Panc1 (cell line): Measurements from ENCODE around the gene ITGA11.

Experiments used
- TF ChIP-seq, protein P1 (sequence below): fragments of 450-650 bp; IDR thresholded peaks from 2 replicates; pipeline ENCODE4 v1.5.1; 2017; ENCODE audit warnings: mild to moderate bottlenecking
- TF ChIP-seq, protein P2 (sequence below), 2 experiments: IDR thresholded peaks; 2 replicates each; pipeline ENCODE4 v1.6.1; 2011 to 2012; ENCODE audit warnings: low read depth in 2 of 2, control low read depth in 1 of 2, low read length in 1 of 2, mild to moderate bottlenecking in 1 of 2, moderate library complexity in 1 of 2; ENCODE audit not compliant: insufficient read depth in 1 of 2

DNA sequence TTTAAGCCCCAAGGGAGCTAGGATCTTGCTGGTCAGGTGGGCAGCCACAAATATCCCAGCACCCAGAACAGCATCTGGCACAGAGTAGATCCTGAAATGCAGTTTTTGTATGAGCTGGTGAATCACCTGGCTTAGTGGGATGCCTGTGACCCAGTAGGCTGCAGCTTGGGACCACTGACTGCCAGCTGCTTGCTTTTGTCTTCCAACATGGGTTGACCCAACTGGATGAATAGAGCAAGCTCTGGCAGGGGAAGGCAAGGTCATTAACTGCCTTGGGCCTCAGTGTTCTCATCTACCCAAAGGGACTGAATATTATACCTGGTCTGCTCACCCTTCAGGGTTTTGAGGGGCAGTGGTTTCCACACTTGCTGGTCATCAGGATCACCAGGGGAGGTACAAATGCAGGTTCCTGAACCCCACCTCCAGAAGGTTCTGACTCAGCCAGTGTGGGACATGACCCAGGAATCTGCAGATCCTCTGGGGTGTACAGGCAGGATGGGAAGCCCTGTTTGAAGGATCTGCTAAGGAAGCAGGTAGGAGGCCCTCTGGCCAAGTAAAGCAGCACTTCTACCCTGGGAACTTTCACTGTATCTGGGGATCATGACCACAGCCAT lies 55.4 kb downstream of the ITGA11 start:
- TF ChIP-seq, protein P1, sequence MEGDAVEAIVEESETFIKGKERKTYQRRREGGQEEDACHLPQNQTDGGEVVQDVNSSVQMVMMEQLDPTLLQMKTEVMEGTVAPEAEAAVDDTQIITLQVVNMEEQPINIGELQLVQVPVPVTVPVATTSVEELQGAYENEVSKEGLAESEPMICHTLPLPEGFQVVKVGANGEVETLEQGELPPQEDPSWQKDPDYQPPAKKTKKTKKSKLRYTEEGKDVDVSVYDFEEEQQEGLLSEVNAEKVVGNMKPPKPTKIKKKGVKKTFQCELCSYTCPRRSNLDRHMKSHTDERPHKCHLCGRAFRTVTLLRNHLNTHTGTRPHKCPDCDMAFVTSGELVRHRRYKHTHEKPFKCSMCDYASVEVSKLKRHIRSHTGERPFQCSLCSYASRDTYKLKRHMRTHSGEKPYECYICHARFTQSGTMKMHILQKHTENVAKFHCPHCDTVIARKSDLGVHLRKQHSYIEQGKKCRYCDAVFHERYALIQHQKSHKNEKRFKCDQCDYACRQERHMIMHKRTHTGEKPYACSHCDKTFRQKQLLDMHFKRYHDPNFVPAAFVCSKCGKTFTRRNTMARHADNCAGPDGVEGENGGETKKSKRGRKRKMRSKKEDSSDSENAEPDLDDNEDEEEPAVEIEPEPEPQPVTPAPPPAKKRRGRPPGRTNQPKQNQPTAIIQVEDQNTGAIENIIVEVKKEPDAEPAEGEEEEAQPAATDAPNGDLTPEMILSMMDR, result no peak
- TF ChIP-seq, protein P2, sequence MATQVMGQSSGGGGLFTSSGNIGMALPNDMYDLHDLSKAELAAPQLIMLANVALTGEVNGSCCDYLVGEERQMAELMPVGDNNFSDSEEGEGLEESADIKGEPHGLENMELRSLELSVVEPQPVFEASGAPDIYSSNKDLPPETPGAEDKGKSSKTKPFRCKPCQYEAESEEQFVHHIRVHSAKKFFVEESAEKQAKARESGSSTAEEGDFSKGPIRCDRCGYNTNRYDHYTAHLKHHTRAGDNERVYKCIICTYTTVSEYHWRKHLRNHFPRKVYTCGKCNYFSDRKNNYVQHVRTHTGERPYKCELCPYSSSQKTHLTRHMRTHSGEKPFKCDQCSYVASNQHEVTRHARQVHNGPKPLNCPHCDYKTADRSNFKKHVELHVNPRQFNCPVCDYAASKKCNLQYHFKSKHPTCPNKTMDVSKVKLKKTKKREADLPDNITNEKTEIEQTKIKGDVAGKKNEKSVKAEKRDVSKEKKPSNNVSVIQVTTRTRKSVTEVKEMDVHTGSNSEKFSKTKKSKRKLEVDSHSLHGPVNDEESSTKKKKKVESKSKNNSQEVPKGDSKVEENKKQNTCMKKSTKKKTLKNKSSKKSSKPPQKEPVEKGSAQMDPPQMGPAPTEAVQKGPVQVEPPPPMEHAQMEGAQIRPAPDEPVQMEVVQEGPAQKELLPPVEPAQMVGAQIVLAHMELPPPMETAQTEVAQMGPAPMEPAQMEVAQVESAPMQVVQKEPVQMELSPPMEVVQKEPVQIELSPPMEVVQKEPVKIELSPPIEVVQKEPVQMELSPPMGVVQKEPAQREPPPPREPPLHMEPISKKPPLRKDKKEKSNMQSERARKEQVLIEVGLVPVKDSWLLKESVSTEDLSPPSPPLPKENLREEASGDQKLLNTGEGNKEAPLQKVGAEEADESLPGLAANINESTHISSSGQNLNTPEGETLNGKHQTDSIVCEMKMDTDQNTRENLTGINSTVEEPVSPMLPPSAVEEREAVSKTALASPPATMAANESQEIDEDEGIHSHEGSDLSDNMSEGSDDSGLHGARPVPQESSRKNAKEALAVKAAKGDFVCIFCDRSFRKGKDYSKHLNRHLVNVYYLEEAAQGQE (IDR thresholded peaks at IDR 0.05; ENCODE audit: insufficient read depth in 1 of 2, low read depth in 2 of 2, low read length in 1 of 2), result no peak
